Dermis blood vessel endothelial cell (primary cell): ENCODE data around the gene SDHB. TPM values are rescaled to one million over a fixed set of nuclear protein-coding genes. Genes with fewer than 3 reads are reported as not detected.

Experiments used
- DNase-seq: peaks from one replicate; pipeline ENCODE4 v3.0.0; 2010
- total RNA-seq: library from RNA; depleted of rRNA; stranded (reverse); fragments of >200 nt; gene quantifications from 2 replicates; pipeline ENCODE4 v1.2.3, GENCODE V29; 2014

The SDHB gene
- total RNA-seq, 1 donor from 2014 or later: 129 TPM

- DNase-seq: peak; percentile 80
Observed at GRCh38 chr1:17045634-17046333, 8.0 kb downstream of the SDHB start.

DNA sequence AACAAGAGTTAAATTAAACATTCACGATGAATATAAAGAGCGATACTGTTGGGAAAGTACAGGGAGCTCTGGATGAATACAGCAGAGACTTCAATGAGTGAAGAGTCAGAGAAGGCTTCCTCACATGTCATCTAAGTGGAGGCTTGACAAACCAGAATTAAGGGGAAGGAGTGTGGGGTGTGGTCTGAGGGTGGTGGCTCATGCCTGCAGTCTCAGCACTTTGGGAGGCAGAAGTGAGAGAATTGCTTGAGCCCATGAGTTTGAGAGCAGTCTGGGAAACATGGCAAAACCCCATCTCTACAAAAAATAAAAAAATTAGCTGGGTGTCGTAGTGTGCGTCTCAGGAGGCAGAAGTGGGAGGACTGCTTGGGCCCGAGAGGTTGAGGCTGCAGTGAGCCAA lies 8.7 kb downstream of the SDHB start:
- no peak for DNase-seq

DNA sequence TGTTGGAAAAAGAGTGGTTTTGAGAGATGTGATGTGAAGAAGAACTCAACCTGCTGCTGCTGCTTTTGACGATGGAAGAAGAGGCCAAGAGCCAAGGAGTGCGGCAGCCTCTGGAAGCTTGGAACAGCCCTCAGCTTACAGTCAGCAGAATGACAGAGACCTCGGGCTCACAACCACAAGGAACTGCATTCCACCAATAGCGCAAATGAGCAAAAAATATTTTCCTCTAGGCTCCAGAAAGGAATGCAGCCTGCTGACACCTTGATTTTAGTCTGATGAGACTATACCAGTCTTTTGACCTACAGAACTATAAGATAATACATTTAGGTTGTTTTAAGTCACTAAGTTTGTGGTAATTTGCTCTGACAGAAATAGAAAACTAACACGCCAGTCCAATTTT lies 10.2 kb downstream of the SDHB start:
- no peak for DNase-seq

DNA sequence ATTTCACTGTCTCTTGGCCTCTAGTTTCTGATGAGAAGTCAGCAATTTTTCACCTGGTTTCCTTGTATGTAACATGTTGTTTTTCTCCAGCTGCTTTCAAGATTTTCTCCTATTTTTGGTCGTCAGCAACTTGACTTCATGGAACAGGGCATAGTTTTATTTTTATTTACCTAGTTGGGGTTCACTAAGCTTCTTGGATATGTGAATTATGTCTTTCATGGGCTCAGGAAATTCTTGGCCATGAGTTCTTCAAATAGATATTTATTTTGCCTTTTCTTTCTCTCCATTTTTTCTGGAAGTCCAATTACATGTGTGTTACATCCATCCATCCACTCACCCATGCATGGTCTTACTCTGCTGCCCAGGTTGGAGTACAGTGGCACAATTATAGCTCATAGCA lies 13.7 kb downstream of the SDHB start:
- no peak for DNase-seq

- DNase-seq: no peak
Observed at GRCh38 chr1:17039522-17039921, 14.3 kb downstream of the SDHB start.

DNA sequence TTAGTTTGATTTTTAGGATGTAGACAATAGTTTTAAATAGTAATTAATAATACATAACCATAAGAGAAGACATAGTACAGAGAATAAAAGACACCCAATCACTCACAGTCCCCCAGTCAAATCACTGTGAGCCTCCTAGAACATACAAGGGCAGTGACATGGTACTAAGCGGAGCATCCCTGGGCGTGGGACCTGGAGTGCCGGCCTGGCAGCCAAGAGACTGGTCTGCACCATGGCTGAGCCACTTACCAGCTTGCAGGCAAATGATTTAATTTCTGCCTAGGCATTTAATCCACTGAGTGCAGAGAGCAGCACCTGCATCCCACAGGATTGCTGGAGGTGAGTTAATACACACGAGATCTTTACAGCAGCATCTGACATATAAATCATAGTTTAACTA lies 20.4 kb downstream of the SDHB start:
- DNase-seq: no peak

GRCh38 chr1:17032741-17033140 lies 21.1 kb downstream of the SDHB start:
- no peak for DNase-seq

DNA sequence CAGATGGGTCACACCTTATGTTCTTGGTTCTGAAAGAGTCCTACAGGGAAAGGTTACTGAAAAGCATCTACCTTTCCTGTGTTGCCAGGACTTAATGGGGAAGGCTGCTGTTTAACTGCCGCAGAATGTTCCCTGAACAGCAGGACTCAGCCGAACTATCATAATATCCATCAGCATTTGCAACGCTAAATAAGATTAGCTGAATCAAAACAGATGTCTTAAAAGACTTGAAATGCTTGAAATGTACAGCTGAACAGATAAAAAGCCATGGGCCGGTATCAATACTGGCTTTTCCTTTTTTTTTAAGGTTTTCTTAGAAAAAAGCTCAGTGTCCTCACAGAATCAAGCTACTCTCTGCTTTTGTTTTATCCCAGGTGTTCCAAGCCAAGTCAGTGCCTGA lies 22.4 kb downstream of the SDHB start:
- DNase-seq: no peak

DNA sequence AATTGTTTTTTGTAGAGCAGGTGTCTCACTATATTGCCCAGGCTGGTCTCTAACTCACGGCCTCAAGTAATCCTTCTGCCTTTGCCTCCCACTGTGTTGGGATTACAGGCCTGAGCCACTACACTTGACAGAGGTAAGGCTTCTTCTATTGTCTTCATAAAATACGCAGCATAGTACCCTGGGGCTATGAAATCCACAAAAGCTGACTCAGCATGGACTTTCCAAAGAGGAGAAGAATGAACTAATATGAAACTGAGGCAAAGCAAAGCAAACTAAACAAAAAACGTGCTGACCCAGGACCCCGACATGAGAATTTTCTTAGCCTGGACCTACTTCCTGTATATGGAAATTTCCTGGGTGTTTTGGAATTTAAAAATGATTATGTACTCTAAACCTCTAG lies 23.6 kb downstream of the SDHB start:
- DNase-seq: no peak

- DNase-seq: no peak
Observed at GRCh38 chr1:17028662-17029188, 25.1 kb downstream of the SDHB start.

- no peak for DNase-seq
Observed at GRCh38 chr1:17027900-17028299, 25.9 kb downstream of the SDHB start.

DNA sequence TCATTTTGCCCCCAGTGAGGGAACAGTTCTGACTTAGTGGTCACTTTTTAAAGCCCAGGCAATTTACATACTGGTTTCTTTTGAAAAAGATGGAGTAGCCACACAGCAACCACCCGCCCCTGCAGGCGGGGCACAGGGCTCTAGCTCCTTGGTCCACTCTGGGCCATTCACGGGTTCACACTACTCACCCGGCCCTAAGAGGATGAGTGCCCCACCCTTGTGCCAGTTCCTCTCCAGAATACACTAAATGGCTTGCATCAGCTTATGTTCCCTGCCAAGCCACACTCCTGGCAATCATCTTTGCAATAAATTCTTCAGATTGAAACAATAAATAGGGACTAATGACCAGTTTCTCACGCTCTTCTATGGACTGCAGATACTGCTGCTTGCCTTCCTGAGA lies 26.4 kb downstream of the SDHB start:
- no peak for DNase-seq

DNA sequence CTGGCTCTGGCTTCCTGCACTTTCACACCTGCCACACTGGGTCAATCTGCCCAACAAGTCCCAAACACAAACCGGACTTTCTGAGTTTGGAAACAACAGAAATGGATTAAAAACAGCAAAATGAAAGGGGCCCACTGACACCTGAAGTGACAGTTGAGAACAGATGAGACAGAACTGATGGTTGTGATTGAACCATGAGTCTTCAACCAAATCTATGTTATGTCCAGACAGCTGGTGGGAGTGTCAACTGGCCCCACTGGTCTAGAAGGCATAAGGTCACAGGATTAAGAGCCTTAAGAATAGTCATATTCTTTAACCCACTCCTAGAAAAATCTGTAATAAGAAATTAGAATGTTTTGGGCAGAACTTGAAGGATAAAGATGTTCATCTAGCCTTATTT lies 29.1 kb downstream of the SDHB start:
- no peak for DNase-seq

DNA sequence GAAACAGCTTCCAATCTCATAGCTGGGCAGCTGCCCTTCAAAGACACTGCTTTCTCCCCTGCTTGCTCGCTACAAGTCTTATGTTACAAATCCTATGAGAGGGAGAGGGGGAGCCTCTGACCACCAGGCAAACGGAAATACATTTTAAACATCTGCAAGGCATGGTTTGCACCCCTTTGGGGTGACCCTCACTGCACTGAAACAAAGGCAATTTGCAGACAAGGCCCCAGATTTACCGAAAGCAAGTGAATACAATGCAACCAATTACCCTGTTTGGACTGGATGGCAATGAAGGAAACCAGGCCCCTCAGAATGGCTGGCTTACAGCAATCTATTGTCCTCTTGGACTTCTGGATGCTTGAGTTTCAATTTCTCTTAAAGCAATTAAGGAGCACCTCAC lies 30.3 kb downstream of the SDHB start:
- no peak for DNase-seq

DNA sequence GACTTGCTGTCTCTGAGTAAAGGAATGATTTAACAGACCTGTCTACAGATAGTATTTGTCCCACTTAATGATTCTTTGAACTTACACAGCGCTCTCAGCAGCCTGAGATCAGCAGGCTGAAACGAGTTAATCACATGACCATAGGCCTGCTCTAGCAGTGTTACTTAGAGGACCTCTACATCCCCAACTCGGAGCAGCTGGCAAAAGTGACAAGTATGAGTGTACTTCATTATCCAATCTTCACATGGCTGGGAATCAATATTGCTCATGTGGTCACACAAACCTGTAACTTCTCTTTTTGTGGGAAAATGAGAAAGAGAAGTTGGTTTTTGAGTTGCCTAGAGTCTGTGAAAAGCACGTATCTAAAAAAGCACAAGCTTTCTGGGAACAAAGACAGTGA lies 30.7 kb downstream of the SDHB start:
- no peak for DNase-seq

- DNase-seq: no peak
Observed at GRCh38 chr1:17021896-17022295, 31.9 kb downstream of the SDHB start.

DNA sequence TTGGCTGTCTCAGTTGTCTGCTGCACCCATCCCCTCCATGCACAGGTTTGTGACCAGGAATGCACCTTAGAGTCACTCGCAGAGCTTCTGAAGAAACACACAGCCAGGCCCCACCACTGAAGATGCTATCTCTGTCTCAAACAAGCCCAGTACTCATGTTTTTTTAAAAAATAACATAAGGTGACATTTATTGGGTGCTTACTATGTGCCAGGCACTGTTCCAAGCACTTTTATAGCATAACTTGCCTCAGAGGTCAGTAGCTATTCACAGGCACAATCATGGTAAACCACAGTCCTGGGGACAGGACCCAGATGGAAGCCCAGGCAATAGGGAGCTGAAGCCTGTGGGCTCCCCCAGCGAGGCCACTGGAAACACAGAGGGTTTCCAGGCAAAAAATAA lies 33.3 kb downstream of the SDHB start:
- no peak for DNase-seq

DNA sequence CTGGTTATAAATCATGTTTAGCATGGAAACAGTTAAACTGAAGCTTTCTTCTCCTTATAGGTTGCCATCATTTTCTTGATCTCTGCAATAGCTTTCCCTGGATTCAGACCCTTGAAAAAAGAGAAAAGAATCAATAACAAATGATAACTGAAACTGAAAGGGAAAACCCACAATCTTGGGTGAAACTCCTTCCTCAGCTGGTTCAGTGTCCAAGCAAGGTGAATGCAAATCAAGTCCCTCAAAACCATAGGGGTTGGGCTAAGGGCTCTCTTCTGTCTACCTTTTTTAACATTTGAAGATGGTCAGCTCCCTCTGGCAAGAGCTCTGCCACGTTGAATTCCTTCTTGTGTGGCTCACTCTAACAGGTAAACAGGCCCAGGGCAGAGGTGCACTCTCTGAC lies 35.0 kb downstream of the SDHB start:
- DNase-seq: no peak

GRCh38 chr1:17017435-17017834 lies 36.4 kb downstream of the SDHB start:
- no peak for DNase-seq

DNA sequence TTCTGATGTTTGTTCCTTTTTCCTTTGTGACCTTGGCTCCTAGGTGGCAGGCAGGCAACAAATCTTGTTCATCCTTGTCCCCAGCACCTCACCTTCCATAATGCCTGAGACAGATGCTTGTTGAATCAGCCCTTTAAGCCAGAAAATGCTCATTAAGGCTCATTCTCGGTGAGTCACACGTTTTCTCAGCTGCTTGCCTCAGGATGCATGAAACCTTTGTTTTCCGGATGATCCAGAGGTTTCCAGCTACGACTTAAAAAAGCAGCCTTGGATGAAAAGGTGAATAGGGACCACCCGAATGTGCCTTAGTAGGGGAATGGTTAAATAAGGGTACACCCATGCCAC lies 37.5 kb downstream of the SDHB start:
- DNase-seq: peak; percentile 89

GRCh38 chr1:17014671-17015567 lies 38.9 kb downstream of the SDHB start:
- no peak for DNase-seq

DNA sequence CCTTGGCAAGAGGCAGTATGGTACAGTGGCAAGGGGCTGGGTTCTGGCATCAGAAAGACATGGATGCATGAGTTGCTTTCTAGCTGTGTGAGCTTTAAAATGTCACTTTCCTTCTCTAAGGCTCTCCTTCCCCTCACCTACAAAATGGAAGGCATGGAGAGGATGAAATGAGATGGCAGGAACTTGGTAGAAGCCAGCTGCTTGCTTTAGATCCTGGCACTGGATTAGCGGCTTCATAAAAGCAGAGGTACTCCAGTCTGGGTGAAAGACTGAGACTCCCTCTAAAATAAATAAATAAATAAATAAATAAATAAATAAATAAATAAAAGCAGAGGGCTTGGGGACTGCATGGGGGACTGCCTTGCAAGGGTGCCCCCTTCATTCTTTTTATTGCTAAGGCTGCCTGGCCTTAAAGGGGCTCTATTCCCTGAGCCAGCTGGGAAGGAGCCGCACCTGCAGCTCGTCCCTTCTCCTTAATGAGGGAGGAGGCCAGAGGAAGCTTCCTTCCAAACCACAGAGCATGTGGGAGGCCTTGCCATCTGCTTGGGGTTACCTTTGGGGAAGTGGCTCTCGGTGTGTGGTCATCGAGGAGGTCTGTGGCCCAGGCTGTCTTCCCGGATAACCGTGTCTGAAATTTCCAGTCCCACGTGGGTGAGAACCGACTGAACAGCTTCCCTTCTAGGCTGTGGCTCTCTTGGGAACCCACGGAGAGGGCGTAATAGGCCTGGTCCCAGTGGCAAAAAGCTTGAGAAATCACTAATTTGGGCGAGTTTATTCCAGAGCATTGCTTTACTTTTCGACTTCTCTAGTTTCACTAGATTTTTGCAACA lies 40.1 kb downstream of the SDHB start:
- DNase-seq: no peak
